ENCODE measurements around the gene LCN12. TPM values are rescaled to one million over a fixed set of nuclear protein-coding genes. Genes with fewer than 3 reads are reported as not detected.

The LCN12 gene
- polyA plus RNA-seq, 3 donors, result 0.29 TPM; not detected in 2

DNA sequence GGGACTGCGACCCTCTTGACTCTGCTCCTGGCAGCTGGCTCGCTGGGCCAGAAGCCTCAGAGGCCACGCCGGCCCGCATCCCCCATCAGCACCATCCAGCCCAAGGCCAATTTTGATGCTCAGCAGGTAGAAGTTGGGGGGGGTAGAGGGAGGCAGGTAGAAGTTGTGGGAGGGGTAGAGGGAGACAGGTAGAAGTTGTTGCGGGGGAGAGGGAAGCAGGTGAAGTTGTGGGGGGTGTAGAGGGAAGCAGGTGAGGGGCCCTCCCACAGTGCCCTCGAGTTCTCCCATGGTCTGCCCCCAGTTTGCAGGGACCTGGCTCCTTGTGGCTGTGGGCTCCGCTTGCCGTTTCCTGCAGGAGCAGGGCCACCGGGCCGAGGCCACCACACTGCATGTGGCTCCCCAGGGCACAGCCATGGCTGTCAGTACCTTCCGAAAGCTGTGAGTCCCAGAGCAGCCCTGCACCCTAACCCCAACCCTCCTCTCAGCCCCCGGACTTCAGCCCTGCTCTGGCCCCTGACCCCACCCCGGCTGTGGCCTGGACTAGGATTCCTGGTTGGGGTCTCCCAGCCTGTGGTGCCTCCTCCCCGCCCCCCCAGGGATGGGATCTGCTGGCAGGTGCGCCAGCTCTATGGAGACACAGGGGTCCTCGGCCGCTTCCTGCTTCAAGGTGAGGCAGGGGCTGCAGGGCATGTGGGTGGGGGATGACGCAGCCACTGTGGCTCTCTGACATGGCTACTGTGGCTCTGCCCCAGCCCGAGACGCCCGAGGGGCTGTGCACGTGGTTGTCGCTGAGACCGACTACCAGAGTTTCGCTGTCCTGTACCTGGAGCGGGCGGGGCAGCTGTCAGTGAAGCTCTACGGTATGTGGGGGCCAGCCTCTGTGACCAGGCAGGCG is 6.5 kb upstream of the LCN12 start:
- Histone ChIP-seq H3K4me2 (replicated peaks; ENCODE audit: extremely low read depth, low read length, poor library complexity, severe bottlenecking) (no peak overlapping the region), H4K20me1 (ENCODE audit: insufficient read depth, low read length) (peaks cover 33% of the 10 kb centered on the region), H3K9ac (ENCODE audit: insufficient read depth, low read length, poor library complexity, severe bottlenecking) (no peak overlapping the region), H2AFZ (ENCODE audit: insufficient read depth, low read depth, low read length, poor library complexity, severe bottlenecking) (no peak overlapping the region), H3K27ac (ENCODE audit: low read depth in 1 of 2, low read length in 2 of 2) (no peak overlapping the region), H3K79me2 (ENCODE audit: insufficient read depth, low read length) (peaks cover 20% of the 10 kb centered on the region), H3K36me3 (replicated peaks in 1 of 2; ENCODE audit: control insufficient read depth in 1 of 2, insufficient read depth in 2 of 2, low read length in 2 of 2) (peaks cover 25 to 27% of the 10 kb centered on the region in 2 donors), H3K4me1 (ENCODE audit: control insufficient read depth in 1 of 2, insufficient read depth in 2 of 2, low read length in 2 of 2) (peaks cover 24 to 38% of the 10 kb centered on the region in 2 donors), H3K4me3 (replicated peaks in 1 of 3; ENCODE audit: low read depth in 2 of 3, low read length in 3 of 3) (no peak overlapping the region), H3K27me3 (ENCODE audit: control insufficient read depth in 2 of 2, insufficient read depth in 2 of 2, low read length in 2 of 2) (no peaks in the 10 kb centered on the region), H3K9me3 (replicated peaks in 1 of 2; ENCODE audit: control insufficient read depth in 1 of 2, insufficient read depth in 1 of 2, low read length in 2 of 2) (no peaks in the 10 kb centered on the region)
- H3K4me3 Mint-ChIP-seq, result no peak overlapping the region
- no peaks in the 10 kb centered on the region for H3K9me3 Mint-ChIP-seq
- H3K27ac Mint-ChIP-seq, result peak overlapping the region in 1 of 7 donors; percentile 71
- DNase-seq, result no peak
- TF ChIP-seq, protein P1, sequence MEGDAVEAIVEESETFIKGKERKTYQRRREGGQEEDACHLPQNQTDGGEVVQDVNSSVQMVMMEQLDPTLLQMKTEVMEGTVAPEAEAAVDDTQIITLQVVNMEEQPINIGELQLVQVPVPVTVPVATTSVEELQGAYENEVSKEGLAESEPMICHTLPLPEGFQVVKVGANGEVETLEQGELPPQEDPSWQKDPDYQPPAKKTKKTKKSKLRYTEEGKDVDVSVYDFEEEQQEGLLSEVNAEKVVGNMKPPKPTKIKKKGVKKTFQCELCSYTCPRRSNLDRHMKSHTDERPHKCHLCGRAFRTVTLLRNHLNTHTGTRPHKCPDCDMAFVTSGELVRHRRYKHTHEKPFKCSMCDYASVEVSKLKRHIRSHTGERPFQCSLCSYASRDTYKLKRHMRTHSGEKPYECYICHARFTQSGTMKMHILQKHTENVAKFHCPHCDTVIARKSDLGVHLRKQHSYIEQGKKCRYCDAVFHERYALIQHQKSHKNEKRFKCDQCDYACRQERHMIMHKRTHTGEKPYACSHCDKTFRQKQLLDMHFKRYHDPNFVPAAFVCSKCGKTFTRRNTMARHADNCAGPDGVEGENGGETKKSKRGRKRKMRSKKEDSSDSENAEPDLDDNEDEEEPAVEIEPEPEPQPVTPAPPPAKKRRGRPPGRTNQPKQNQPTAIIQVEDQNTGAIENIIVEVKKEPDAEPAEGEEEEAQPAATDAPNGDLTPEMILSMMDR (IDR thresholded peaks at IDR 0.05), result no peak
- H3K27me3 Mint-ChIP-seq (ENCODE audit: low read depth in 3 of 3), result peaks cover 0 to 6% (median 4%) of the 10 kb centered on the region in 3 donors
- peaks cover 15% of the 10 kb centered on the region for H3K4me1 Mint-ChIP-seq
- WGBS (ENCODE audit: insufficient coverage), result 81% methylated on average over 18 of the region's 30 CpGs
- H3K36me3 Mint-ChIP-seq, result peaks cover 16 to 27% of the 10 kb centered on the region in 2 donors
- intact Hi-C loops (cut with micrococcal nuclease), result loop anchor here (2.0 to 10.0 kb wide), 4 partner anchors 59 to 141 kb away; partner anchors contain the start of genes AJM1 (in 1 of the 2), FUT7 (in 1 of the 2), PHPT1 (in 1 of the 2) and RABL6 (in 1 of the 2)

DNA sequence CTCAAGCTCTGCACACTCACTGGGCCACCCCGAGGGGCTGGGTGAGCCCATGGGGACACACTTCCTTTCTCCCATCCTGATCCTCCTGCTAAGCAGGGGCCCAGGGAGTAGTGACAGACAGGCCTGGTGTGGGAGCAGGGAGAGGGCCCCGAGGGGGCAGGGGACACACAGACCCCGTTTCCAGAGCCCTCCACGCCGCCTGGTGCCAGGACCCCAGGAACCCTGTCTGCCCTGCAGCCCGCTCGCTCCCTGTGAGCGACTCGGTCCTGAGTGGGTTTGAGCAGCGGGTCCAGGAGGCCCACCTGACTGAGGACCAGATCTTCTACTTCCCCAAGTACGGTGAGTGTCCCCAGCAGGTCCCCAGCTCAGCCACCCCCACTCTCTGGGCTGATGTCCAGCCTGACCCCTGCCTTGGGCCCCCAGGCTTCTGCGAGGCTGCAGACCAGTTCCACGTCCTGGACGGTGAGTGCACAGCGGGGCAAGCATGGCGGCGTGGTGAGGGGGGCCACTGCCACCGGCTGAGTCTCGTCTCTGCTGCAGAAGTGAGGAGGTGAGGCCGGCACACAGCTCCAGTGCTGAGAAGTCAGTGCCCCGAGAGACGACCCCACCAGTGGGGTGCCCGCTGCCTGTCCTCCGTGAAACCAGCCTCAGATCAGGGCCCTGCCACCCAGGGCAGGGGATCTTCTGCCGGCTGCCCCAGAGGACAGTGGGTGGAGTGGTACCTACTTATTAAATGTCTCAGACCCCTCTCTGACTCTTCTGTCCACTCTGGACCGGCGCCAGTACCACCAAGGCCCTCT is 5.6 kb upstream of the LCN12 start:
- H3K9me3 Mint-ChIP-seq, result no peaks in the 10 kb centered on the region
- no peaks in the 10 kb centered on the region for H3K9me3 ChIP-seq (replicated peaks in 1 of 2; ENCODE audit: control insufficient read depth in 1 of 2, insufficient read depth in 1 of 2, low read length in 2 of 2)
- no peak overlapping the region for H3K4me3 ChIP-seq (replicated peaks in 1 of 3; ENCODE audit: low read depth in 2 of 3, low read length in 3 of 3)
- intact Hi-C loops (cut with micrococcal nuclease), result loop anchor here (10.0 kb wide), 3 partner anchors 88 to 142 kb away; partner anchors contain the start of genes AJM1 (in 1 of the 2), FUT7 (in 1 of the 2), PHPT1 (in 1 of the 2) and RABL6 (in 1 of the 2)
- peaks cover 0 to 6% (median 4%) of the 10 kb centered on the region in 3 donors for H3K27me3 Mint-ChIP-seq (ENCODE audit: low read depth in 3 of 3)
- no peaks in the 10 kb centered on the region for H3K27me3 ChIP-seq (ENCODE audit: control insufficient read depth in 2 of 2, insufficient read depth in 2 of 2, low read length in 2 of 2)
- DNase-seq, result no peak
- no peak overlapping the region for H3K27ac ChIP-seq (ENCODE audit: low read depth in 1 of 2, low read length in 2 of 2)
- H3K36me3 ChIP-seq (replicated peaks in 1 of 2; ENCODE audit: control insufficient read depth in 1 of 2, insufficient read depth in 2 of 2, low read length in 2 of 2), result peaks cover 16 to 18% of the 10 kb centered on the region in 2 donors
- WGBS (ENCODE audit: insufficient coverage), result 84% methylated on average over 20 of the region's 27 CpGs
- peaks cover 15% of the 10 kb centered on the region for H3K4me1 Mint-ChIP-seq
- peaks cover 25 to 41% of the 10 kb centered on the region in 2 donors for H3K4me1 ChIP-seq (ENCODE audit: control insufficient read depth in 1 of 2, insufficient read depth in 2 of 2, low read length in 2 of 2)
- no peak overlapping the region for H3K4me3 Mint-ChIP-seq
- H3K36me3 Mint-ChIP-seq, result peaks cover 8 to 19% of the 10 kb centered on the region in 2 donors
- peaks cover 20% of the 10 kb centered on the region for H3K79me2 ChIP-seq (ENCODE audit: insufficient read depth, low read length)
- TF ChIP-seq, protein P1 (IDR thresholded peaks at IDR 0.05), result no peak
- no peak overlapping the region for H2AFZ ChIP-seq (ENCODE audit: insufficient read depth, low read depth, low read length, poor library complexity, severe bottlenecking)
- H3K9ac ChIP-seq (ENCODE audit: insufficient read depth, low read length, poor library complexity, severe bottlenecking), result no peak overlapping the region
- H4K20me1 ChIP-seq (ENCODE audit: insufficient read depth, low read length), result peaks cover 25% of the 10 kb centered on the region
- H3K27ac Mint-ChIP-seq, result no peak overlapping the region
- H3K4me2 ChIP-seq (replicated peaks; ENCODE audit: extremely low read depth, low read length, poor library complexity, severe bottlenecking), result no peak overlapping the region
